Measurements from ENCODE around the gene RASL12. TPM values are rescaled to one million over a fixed set of nuclear protein-coding genes. Genes with fewer than 3 reads are reported as not detected.

RASL12 gene
- total and polyA plus RNA-seq, 2 of the 4 experiments (the other 2 are of a cell fraction): 0.18 to 0.22 TPM

GRCh38 chr15:65038428-65038827 lies 29.4 kb downstream of the RASL12 start:
- no peak overlapping the region for H3K9ac ChIP-seq (ENCODE audit: low read depth, low read length)
- no peak overlapping the region for H3K18ac ChIP-seq (ENCODE audit: low read depth, low read length)
- H3K79me1 ChIP-seq (ENCODE audit: low read depth in 1 of 2, low read length in 2 of 2): no peaks in the 10 kb centered on the region
- BruUV-seq (replicated peaks): no TSS peak
- H3K9me1 ChIP-seq (ENCODE audit: insufficient read depth, low read length): peaks cover 7% of the 10 kb centered on the region; the same call in 1 of the 2 replicates
- no peak overlapping the region for H2AFZ ChIP-seq (replicated peaks; ENCODE audit: low read length, poor library complexity)
- H3K36me3 ChIP-seq (ENCODE audit: control insufficient read depth, insufficient read depth, low read length): no peaks in the 10 kb centered on the region
- no peak overlapping the region for H3K4me2 ChIP-seq (ENCODE audit: low read depth, low read length)
- no peak overlapping the region for H2BK5ac ChIP-seq (ENCODE audit: low read depth, low read length, poor library complexity, severe bottlenecking)
- H2AK9ac ChIP-seq (replicated peaks; ENCODE audit: low read depth, low read length, poor library complexity): no peak overlapping the region
- H3K4me1 ChIP-seq (ENCODE audit: control insufficient read depth, insufficient read depth, low read length): peaks cover 7% of the 10 kb centered on the region; the same call in 1 of the 2 replicates
- ATAC-seq (ENCODE audit: low read depth): no peak
- H2BK20ac ChIP-seq (ENCODE audit: low read depth, low read length): no peak overlapping the region
- H4K91ac ChIP-seq (ENCODE audit: insufficient read depth, low read depth, low read length): no peak overlapping the region
- no peak overlapping the region for H4K8ac ChIP-seq (ENCODE audit: low read depth in 2 of 2, low read length in 2 of 2)
- dilution Hi-C loops (cut with HindIII; ENCODE audit: low sequenced_read_pairs, unreplicated experiment) (no loop called here), intact Hi-C loops (cut with micrococcal nuclease) (loop anchor here (10.0 kb wide), 1 partner anchor 236 kb away; no protein-coding TSS in a partner anchor), in situ Hi-C loops (cut with MboI; ENCODE audit: low sequenced_read_pairs) (loop anchor here (10.0 kb wide), 2 partner anchors 46 to 236 kb away; no protein-coding TSS in a partner anchor)
- H3K4ac ChIP-seq (ENCODE audit: low read depth, low read length): no peak overlapping the region
- no peaks in the 10 kb centered on the region for H3K27me3 ChIP-seq (ENCODE audit: control insufficient read depth, insufficient read depth, low read length)
- ChIA-PET CTCF (interaction anchor here (0.6 kb wide), 1 partner anchor 103 kb away, joined by 6 read pairs; no protein-coding TSS in a partner anchor), POLR2A (ENCODE audit: unreplicated experiment) (no interaction called here)
- no peak overlapping the region for H3K4me3 ChIP-seq (ENCODE audit: insufficient read depth, low read depth, low read length)
- H3K9me3 ChIP-seq (ENCODE audit: control insufficient read depth, insufficient read depth, low read length): no peaks in the 10 kb centered on the region
- TF ChIP-seq BHLHE40 (IDR thresholded peaks at IDR 0.05; ENCODE audit: low read depth, low read length) (no peak), SMC3 (IDR thresholded peaks at IDR 0.05; ENCODE audit: low read depth, low read length) (no peak), CTCF (conservative IDR thresholded peaks at IDR 0.05; ENCODE audit: low read depth, low read length) (no peak)
- H3K27ac ChIP-seq (ENCODE audit: insufficient read depth, low read length): no peak overlapping the region
- no peak overlapping the region for H4K5ac ChIP-seq (ENCODE audit: low read depth, low read length)
- no peak overlapping the region for H3K23ac ChIP-seq (ENCODE audit: low read depth, low read length)
- no peak overlapping the region for H3K56ac ChIP-seq (ENCODE audit: extremely low read depth, insufficient read depth, low read length)
- no peak overlapping the region for H2AK5ac ChIP-seq (ENCODE audit: low read depth, low read length)
- H2BK15ac ChIP-seq (ENCODE audit: low read depth, low read length): no peak overlapping the region
- H4K20me1 ChIP-seq (ENCODE audit: insufficient read depth, low read length): no peaks in the 10 kb centered on the region
- H2BK120ac ChIP-seq (ENCODE audit: low read depth, low read length): no peak overlapping the region
- WGBS, 2 experiments (ENCODE audit: extremely low coverage in 2 of 2, insufficient read length in 1 of 2): no CpG with 5 or more reads among the region's 3 CpGs
- DNase-seq: no peak
- no peak overlapping the region for H3K14ac ChIP-seq (replicated peaks; ENCODE audit: low read depth, low read length)

Measured in IMR-90 (cell line).